K562 (cell line): ENCODE measurements around the gene ZP3. TPM values are rescaled to one million over a fixed set of nuclear protein-coding genes. Genes with fewer than 3 reads are reported as not detected.

Source experiments
- ELF1 ChIP-seq: fragments of 200-800 bp; sonication (Bioruptor generic); IDR thresholded peaks from 2 replicates; pipeline ENCODE4 v1.6.1; 2016; ENCODE audit warnings: missing genetic modification characterization, missing compliant biosample characterization
- FOS ChIP-seq: IDR thresholded peaks from 3 replicates; pipeline ENCODE4 v1.6.1; 2011; ENCODE audit not compliant: insufficient read length; ENCODE audit errors: extremely low read depth
- FOXA1 ChIP-seq: fragments of 450-650 bp; IDR thresholded peaks from 2 replicates; pipeline ENCODE4 v1.6.1; 2016; ENCODE audit warnings: mild to moderate bottlenecking, borderline replicate concordance
- MTA1 ChIP-seq: fragments of 450-650 bp; IDR thresholded peaks from 2 replicates; pipeline ENCODE4 v1.6.1; 2017; ENCODE audit warnings: borderline replicate concordance
- PHB2 ChIP-seq: fragments of 450-650 bp; IDR thresholded peaks from 2 replicates; pipeline ENCODE4 v1.6.1; 2017; ENCODE audit warnings: low read depth
- POLR2H ChIP-seq: IDR thresholded peaks from 2 replicates; pipeline ENCODE4 v1.6.1; 2016; ENCODE audit warnings: missing genetic modification characterization, low read depth, mild to moderate bottlenecking, control low read depth, missing compliant biosample characterization, moderate library complexity
- ZKSCAN1 ChIP-seq: fragments of 150-350 bp; IDR thresholded peaks from 2 replicates; pipeline ENCODE4 v1.6.1; 2016; ENCODE audit warnings: low read depth, low read length
- ZNF282 ChIP-seq: sonication (generic); formaldehyde crosslinking; IDR thresholded peaks from 2 replicates; pipeline ENCODE4 v1.8.1; 2023; ENCODE audit warnings: missing genetic modification reagents
- polyA plus RNA-seq, 8 experiments: library from polyadenylated mRNA; depleted of rRNA in 4 of 8; stranded (reverse) in 5 of 8; unstranded in 3 of 8; fragments of >200 nt; fragmentation: Nextera tagmentation in 2 of 8; fragmentation: Illumina TruSeq in 1 of 8; extraction: Ambion mirVana in 2 of 8; extraction: Trizol in 1 of 8; gene quantifications; 2 replicates each; pipeline versions ENCODE4 v1.2.1 to v1.2.3, GENCODE V29; 2011 to 2014; ENCODE audit warnings: inconsistent platforms in 1 of 8, missing spikeins in 1 of 8
- total RNA-seq, 7 experiments: library from RNA; depleted of rRNA in 6 of 7; stranded (reverse); fragments of >200 nt in 6 of 7; fragmentation: Illumina TruSeq in 2 of 7; extraction: Trizol in 2 of 7; gene quantifications; 2 replicates each; pipeline versions ENCODE4 v1.2.1 to v1.2.3, GENCODE V29; 2011 to 2021; ENCODE audit warnings: low replicate concordance in 1 of 7
- TF ChIP-seq, protein P1 (sequence below): fragments of 450-650 bp; IDR thresholded peaks from 2 replicates; pipeline ENCODE4 v1.7.0; 2016; ENCODE audit warnings: borderline replicate concordance
- TF ChIP-seq, protein P2 (sequence below): fragments of 450-650 bp; IDR thresholded peaks from 2 replicates; pipeline ENCODE4 v1.6.1; 2016; ENCODE audit warnings: low read depth
- TF ChIP-seq, protein P3 (sequence below): fragments of 450-650 bp; conservative IDR thresholded peaks from 2 replicates; pipeline ENCODE4 v1.6.1; 2016; ENCODE audit warnings: missing genetic modification characterization, low read depth, mild to moderate bottlenecking, control low read depth, missing compliant biosample characterization
- TF ChIP-seq, protein P4 (sequence below): IDR thresholded peaks from 3 replicates; pipeline ENCODE4 v1.6.1; 2011; ENCODE audit warnings: borderline replicate concordance, mild to moderate bottlenecking, moderate library complexity; ENCODE audit not compliant: insufficient read length; ENCODE audit errors: extremely low read depth

The ZP3 gene
- total and polyA plus RNA-seq, 9 of the 15 experiments (the other 6 are each of a cell fraction or from before 2014, with no cell fraction given) = 1.4 to 3.8 (median 2.4) TPM

DNA sequence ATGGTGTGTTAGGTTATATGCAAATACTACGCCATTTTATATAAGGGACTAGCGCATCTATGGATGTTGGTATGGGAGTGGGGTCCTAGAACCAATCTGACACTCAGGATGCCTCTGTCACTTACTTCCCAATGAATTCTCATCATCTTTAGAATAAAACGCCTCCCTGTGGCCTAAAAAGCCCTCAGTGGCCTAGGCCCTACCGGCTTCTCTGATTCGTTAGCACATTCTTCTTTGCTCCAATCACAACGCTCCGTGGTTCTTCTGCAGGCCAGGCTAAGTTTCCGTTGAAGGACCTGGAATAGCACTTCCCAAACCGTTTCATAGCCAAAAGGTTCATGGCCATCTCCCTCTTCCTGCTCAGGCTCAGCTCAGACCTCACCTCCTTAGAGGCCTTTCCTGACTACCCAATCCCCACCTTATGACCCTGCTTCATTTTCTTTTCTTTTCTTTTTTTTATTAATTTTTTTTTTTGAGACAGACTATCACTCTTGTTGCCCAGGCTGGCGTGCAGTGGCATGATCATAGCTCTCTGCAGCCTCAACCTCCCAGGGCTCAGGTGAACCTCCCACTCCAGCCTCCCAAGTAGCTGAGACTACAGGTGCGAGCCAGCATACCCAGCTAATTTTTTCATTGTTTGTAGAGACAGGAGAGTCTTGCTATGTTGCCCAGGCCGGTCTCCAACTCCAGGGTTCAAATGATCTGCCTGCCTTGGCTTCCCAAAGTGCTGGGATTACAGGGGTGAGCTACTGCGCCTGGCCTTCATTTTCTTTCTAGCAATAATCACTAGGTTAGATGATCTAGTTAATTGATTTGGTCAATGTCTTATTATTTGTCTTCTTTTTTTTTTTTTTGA is 41.4 kb upstream of the ZP3 start (continued):
- TF ChIP-seq, protein P1, sequence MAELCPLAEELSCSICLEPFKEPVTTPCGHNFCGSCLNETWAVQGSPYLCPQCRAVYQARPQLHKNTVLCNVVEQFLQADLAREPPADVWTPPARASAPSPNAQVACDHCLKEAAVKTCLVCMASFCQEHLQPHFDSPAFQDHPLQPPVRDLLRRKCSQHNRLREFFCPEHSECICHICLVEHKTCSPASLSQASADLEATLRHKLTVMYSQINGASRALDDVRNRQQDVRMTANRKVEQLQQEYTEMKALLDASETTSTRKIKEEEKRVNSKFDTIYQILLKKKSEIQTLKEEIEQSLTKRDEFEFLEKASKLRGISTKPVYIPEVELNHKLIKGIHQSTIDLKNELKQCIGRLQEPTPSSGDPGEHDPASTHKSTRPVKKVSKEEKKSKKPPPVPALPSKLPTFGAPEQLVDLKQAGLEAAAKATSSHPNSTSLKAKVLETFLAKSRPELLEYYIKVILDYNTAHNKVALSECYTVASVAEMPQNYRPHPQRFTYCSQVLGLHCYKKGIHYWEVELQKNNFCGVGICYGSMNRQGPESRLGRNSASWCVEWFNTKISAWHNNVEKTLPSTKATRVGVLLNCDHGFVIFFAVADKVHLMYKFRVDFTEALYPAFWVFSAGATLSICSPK = no peak
- TF ChIP-seq POLR2H = no peak
- TF ChIP-seq, protein P2, sequence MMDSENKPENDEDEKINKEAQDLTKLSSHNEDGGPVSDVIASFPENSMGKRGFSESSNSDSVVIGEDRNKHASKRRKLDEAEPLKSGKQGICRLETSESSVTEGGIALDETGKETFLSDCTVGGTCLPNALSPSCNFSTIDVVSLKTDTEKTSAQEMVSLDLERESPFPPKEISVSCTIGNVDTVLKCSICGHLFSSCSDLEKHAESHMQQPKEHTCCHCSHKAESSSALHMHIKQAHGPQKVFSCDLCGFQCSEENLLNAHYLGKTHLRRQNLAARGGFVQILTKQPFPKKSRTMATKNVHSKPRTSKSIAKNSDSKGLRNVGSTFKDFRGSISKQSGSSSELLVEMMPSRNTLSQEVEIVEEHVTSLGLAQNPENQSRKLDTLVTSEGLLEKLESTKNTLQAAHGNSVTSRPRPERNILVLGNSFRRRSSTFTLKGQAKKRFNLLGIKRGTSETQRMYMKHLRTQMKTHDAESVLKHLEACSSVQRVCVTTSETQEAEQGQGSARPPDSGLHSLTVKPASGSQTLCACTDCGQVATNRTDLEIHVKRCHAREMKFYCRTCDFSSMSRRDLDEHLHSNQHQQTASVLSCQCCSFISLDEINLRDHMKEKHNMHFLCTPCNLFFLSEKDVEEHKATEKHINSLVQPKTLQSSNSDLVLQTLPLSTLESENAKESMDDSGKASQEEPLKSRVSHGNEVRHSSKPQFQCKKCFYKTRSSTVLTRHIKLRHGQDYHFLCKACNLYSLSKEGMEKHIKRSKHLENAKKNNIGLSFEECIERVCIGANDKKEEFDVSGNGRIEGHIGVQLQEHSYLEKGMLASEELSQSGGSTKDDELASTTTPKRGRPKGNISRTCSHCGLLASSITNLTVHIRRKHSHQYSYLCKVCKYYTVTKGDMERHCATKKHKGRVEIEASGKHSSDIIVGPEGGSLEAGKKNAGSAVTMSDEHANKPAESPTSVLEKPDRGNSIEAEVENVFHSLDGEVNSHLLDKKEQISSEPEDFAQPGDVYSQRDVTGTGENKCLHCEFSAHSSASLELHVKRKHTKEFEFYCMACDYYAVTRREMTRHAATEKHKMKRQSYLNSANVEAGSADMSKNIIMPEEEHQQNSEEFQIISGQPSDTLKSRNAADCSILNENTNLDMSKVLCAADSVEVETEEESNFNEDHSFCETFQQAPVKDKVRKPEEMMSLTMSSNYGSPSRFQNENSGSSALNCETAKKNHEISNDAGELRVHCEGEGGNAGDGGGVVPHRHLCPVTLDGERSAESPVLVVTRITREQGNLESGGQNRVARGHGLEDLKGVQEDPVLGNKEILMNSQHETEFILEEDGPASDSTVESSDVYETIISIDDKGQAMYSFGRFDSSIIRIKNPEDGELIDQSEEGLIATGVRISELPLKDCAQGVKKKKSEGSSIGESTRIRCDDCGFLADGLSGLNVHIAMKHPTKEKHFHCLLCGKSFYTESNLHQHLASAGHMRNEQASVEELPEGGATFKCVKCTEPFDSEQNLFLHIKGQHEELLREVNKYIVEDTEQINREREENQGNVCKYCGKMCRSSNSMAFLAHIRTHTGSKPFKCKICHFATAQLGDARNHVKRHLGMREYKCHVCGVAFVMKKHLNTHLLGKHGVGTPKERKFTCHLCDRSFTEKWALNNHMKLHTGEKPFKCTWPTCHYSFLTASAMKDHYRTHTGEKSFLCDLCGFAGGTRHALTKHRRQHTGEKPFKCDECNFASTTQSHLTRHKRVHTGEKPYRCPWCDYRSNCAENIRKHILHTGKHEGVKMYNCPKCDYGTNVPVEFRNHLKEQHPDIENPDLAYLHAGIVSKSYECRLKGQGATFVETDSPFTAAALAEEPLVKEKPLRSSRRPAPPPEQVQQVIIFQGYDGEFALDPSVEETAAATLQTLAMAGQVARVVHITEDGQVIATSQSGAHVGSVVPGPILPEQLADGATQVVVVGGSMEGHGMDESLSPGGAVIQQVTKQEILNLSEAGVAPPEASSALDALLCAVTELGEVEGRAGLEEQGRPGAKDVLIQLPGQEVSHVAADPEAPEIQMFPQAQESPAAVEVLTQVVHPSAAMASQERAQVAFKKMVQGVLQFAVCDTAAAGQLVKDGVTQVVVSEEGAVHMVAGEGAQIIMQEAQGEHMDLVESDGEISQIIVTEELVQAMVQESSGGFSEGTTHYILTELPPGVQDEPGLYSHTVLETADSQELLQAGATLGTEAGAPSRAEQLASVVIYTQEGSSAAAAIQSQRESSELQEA = no peak
- TF ChIP-seq, protein P3, sequence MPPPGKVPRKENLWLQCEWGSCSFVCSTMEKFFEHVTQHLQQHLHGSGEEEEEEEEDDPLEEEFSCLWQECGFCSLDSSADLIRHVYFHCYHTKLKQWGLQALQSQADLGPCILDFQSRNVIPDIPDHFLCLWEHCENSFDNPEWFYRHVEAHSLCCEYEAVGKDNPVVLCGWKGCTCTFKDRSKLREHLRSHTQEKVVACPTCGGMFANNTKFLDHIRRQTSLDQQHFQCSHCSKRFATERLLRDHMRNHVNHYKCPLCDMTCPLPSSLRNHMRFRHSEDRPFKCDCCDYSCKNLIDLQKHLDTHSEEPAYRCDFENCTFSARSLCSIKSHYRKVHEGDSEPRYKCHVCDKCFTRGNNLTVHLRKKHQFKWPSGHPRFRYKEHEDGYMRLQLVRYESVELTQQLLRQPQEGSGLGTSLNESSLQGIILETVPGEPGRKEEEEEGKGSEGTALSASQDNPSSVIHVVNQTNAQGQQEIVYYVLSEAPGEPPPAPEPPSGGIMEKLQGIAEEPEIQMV = no peak
- peak; percentile 82 for TF ChIP-seq FOS
- no peak for TF ChIP-seq ZNF282 (CRISPR knock-in tag)
- TF ChIP-seq, protein P4, sequence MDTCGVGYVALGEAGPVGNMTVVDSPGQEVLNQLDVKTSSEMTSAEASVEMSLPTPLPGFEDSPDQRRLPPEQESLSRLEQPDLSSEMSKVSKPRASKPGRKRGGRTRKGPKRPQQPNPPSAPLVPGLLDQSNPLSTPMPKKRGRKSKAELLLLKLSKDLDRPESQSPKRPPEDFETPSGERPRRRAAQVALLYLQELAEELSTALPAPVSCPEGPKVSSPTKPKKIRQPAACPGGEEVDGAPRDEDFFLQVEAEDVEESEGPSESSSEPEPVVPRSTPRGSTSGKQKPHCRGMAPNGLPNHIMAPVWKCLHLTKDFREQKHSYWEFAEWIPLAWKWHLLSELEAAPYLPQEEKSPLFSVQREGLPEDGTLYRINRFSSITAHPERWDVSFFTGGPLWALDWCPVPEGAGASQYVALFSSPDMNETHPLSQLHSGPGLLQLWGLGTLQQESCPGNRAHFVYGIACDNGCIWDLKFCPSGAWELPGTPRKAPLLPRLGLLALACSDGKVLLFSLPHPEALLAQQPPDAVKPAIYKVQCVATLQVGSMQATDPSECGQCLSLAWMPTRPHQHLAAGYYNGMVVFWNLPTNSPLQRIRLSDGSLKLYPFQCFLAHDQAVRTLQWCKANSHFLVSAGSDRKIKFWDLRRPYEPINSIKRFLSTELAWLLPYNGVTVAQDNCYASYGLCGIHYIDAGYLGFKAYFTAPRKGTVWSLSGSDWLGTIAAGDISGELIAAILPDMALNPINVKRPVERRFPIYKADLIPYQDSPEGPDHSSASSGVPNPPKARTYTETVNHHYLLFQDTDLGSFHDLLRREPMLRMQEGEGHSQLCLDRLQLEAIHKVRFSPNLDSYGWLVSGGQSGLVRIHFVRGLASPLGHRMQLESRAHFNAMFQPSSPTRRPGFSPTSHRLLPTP = no peak
- TF ChIP-seq MTA1 = no peak
- no peak for TF ChIP-seq ZKSCAN1
- no peak for TF ChIP-seq FOXA1
- TF ChIP-seq PHB2 = 0 out of 2 replicates have a peak, but pooled peaks have one; percentile 30
- no peak for TF ChIP-seq ELF1 (tag)
